Measurements from ENCODE around the gene CAMK2D.

The CAMK2D gene

DNA sequence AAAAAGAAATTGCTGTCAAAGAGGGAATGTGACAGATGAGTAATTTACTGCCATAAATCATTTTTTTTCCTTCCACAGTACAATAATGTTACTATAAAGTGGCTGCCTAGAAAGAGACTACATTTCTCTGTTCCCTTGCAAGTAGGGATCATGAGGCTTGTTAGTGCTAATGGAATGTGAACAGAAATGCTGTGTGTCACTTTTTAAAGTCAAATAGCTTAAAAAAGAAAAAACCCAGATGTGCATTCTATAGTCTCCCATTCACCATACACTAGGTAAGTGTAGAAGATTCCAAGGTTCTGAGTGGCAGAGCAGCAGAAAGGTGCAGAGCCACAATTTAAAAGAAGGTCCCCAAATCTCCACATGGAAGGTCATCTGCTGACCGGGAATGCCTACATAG lies 328.4 kb downstream of the CAMK2D start:
- Histone ChIP-seq H3K27ac (ENCODE audit: low read depth, low read length) (no peak overlapping the region), H3K27me3 (ENCODE audit: control insufficient read depth, insufficient read depth, low read length) (no peaks in the 10 kb centered on the region)

DNA sequence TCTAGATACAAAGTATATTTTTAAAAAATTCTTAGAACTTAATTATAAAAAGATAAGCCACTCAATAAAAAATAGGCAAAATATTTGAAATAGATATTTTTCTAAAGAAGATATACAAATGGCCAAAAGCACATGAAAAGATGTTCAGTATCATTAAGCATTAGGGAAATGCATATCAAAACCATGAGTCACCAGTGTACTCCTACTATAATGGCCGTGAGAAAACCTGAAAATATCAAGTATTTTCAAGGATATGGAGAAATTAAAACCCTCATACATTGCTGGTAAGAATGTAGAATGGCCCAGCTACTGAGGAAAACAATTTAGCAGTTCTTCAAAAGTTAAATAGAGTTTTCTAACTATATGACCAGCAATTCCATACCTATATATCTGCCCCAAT lies 337.9 kb downstream of the CAMK2D start:
- no peaks in the 10 kb centered on the region for H3K36me3 ChIP-seq (ENCODE audit: control insufficient read depth, insufficient read depth, low read length)
- no peak overlapping the region for H3K4me3 ChIP-seq (ENCODE audit: low read depth, low read length)
- H3K9me3 ChIP-seq (ENCODE audit: control insufficient read depth, insufficient read depth, low read length), result peaks cover 2% of the 10 kb centered on the region; the same call in 1 of the 2 replicates
- no peaks in the 10 kb centered on the region for H3K27me3 ChIP-seq (ENCODE audit: control insufficient read depth, insufficient read depth, low read length)
- no peak overlapping the region for H3K9ac ChIP-seq (ENCODE audit: low read depth, low read length)
- no peak overlapping the region for H3K27ac ChIP-seq (ENCODE audit: low read depth, low read length)
- no peaks in the 10 kb centered on the region for H3K4me1 ChIP-seq (ENCODE audit: control insufficient read depth, insufficient read depth, low read length)

More for the DNA sequence above, 328.4 kb downstream of the CAMK2D start:
- Histone ChIP-seq H3K4me1 (ENCODE audit: control insufficient read depth, insufficient read depth, low read length) (peaks cover 9% of the 10 kb centered on the region), H3K9me3 (ENCODE audit: control insufficient read depth, insufficient read depth, low read length) (peaks cover 8% of the 10 kb centered on the region), H3K9ac (ENCODE audit: low read depth, low read length) (no peak overlapping the region), H3K4me3 (ENCODE audit: low read depth, low read length) (no peak overlapping the region), H3K36me3 (ENCODE audit: control insufficient read depth, insufficient read depth, low read length) (no peaks in the 10 kb centered on the region)

DNA sequence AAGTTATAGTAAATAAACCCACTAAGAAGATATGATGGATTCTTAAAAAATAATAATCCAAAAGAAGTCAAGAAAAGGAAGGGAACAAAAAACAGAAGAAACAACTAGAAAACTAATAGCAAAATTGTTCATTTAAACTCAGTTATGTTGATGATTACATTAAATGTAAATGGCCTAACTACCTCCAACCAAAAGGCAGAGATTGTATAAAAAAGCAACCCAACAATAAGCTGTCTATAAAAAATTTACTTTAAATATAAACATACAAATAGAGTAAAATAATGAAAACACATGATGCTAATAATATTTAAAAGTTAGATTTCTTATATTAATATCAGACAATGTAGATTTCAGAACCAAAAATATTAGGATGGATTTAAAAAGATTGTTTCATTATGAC lies 340.6 kb downstream of the CAMK2D start:
- peaks cover 2% of the 10 kb centered on the region; the same call in 1 of the 2 replicates for H3K9me3 ChIP-seq (ENCODE audit: control insufficient read depth, insufficient read depth, low read length)
- H3K27me3 ChIP-seq (ENCODE audit: control insufficient read depth, insufficient read depth, low read length), result no peaks in the 10 kb centered on the region
- no peak overlapping the region for H3K9ac ChIP-seq (ENCODE audit: low read depth, low read length)
- H3K4me1 ChIP-seq (ENCODE audit: control insufficient read depth, insufficient read depth, low read length), result no peaks in the 10 kb centered on the region
- H3K4me3 ChIP-seq (ENCODE audit: low read depth, low read length), result no peak overlapping the region
- no peak overlapping the region for H3K27ac ChIP-seq (ENCODE audit: low read depth, low read length)
- no peaks in the 10 kb centered on the region for H3K36me3 ChIP-seq (ENCODE audit: control insufficient read depth, insufficient read depth, low read length)

DNA sequence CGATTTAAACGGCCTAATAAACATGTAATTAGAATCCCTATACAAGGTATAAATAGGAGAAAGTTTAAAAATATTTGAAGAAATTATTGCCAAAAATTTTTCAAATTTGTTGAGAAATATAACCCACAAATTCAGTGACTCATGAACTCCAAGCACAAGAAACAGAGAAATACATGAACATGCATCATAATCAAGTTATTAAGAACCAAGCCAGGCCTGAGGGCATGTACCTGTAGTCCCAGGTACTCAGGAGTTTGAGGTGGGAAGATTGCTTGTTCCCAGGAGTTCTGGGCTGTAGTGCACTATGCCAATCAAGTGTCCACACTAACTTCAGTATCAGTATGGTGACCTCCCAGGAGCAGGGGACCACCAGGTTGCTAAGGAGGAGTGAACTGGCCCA lies 341.9 kb downstream of the CAMK2D start:
- H3K27ac ChIP-seq (ENCODE audit: low read depth, low read length), result no peak overlapping the region
- H3K4me1 ChIP-seq (ENCODE audit: control insufficient read depth, insufficient read depth, low read length), result no peaks in the 10 kb centered on the region
- H3K9me3 ChIP-seq (ENCODE audit: control insufficient read depth, insufficient read depth, low read length), result peaks cover 2% of the 10 kb centered on the region; the same call in 1 of the 2 replicates
- no peaks in the 10 kb centered on the region for H3K36me3 ChIP-seq (ENCODE audit: control insufficient read depth, insufficient read depth, low read length)
- H3K27me3 ChIP-seq (ENCODE audit: control insufficient read depth, insufficient read depth, low read length), result no peaks in the 10 kb centered on the region
- no peak overlapping the region for H3K9ac ChIP-seq (ENCODE audit: low read depth, low read length)
- no peak overlapping the region for H3K4me3 ChIP-seq (ENCODE audit: low read depth, low read length)

DNA sequence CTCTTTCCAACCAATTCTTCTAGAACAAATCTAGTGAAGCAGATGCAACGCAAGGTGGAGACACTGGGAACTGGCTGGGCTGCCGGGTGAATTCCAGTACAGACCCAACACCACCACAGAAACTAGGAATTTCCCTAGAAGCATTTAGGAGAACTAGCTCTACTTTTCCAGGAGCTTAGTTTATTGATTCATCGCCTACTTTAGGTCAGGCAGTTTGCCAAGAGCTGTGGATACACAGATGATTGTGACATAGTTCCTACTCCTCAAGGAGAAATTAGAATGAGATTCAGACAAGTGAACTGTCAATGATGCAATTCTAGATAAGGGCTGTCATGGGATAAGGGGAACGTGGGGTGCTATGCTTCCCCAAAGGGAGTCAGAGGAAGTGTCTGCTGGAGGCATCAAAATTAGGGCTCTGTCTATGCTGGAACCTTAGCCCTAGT lies 350.0 kb downstream of the CAMK2D start:
- no peaks in the 10 kb centered on the region for H3K27me3 ChIP-seq (ENCODE audit: control insufficient read depth, insufficient read depth, low read length)
- H3K27ac ChIP-seq (ENCODE audit: low read depth, low read length), result no peak overlapping the region
- H3K4me3 ChIP-seq (ENCODE audit: low read depth, low read length), result no peak overlapping the region
- H3K4me1 ChIP-seq (ENCODE audit: control insufficient read depth, insufficient read depth, low read length), result no peaks in the 10 kb centered on the region
- no peaks in the 10 kb centered on the region for H3K36me3 ChIP-seq (ENCODE audit: control insufficient read depth, insufficient read depth, low read length)
- no peak overlapping the region for H3K9ac ChIP-seq (ENCODE audit: low read depth, low read length)
- H3K9me3 ChIP-seq (ENCODE audit: control insufficient read depth, insufficient read depth, low read length), result no peaks in the 10 kb centered on the region

DNA sequence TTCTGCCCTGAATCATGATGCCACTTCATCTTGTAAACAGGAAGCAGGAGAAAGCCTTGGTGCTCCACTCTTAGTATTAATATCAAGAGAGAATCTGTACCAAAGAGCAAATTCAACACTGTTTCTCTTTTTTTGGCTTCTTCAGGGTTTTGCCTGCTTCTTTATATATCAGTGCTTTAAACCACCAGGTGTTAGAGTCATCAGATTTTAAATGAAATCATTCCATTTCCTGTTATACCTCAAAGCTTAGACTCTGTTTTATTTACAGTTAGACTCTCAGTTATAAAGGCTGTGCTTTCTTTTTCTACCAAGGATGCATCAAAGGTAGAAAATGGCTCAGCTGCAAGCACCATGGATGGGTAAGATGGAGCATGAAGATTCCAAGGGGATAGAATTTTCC lies 350.9 kb downstream of the CAMK2D start:
- Histone ChIP-seq H3K36me3 (ENCODE audit: control insufficient read depth, insufficient read depth, low read length) (no peaks in the 10 kb centered on the region), H3K9me3 (ENCODE audit: control insufficient read depth, insufficient read depth, low read length) (no peaks in the 10 kb centered on the region)

DNA sequence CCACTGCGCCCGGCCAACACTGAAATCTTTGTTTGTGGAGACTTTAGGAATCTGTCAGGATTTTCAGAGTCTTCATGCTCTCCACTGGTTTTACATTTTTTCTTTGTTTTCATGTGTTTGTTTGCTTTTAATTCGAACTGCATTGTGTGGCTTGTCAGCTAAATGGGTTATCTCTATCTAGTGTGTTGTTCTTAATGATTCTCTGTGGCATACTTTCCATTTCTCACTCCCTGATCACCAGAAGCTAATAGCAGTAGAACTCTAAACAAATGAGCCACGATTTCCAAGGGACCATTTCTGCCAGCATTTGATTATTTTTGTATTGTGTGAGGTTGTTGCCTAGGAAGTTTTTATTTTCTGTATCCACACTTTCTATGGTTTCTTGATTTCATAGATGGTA lies 352.4 kb downstream of the CAMK2D start:
- Histone ChIP-seq H3K27me3 (ENCODE audit: control insufficient read depth, insufficient read depth, low read length) (no peaks in the 10 kb centered on the region), H3K36me3 (ENCODE audit: control insufficient read depth, insufficient read depth, low read length) (no peaks in the 10 kb centered on the region), H3K27ac (ENCODE audit: low read depth, low read length) (no peak overlapping the region), H3K9me3 (ENCODE audit: control insufficient read depth, insufficient read depth, low read length) (no peaks in the 10 kb centered on the region), H3K4me1 (ENCODE audit: control insufficient read depth, insufficient read depth, low read length) (no peaks in the 10 kb centered on the region), H3K9ac (ENCODE audit: low read depth, low read length) (no peak overlapping the region), H3K4me3 (ENCODE audit: low read depth, low read length) (no peak overlapping the region)

More for the DNA sequence above, 350.9 kb downstream of the CAMK2D start:
- Histone ChIP-seq H3K4me3 (ENCODE audit: low read depth, low read length) (no peak overlapping the region), H3K27me3 (ENCODE audit: control insufficient read depth, insufficient read depth, low read length) (no peaks in the 10 kb centered on the region), H3K4me1 (ENCODE audit: control insufficient read depth, insufficient read depth, low read length) (no peaks in the 10 kb centered on the region), H3K9ac (ENCODE audit: low read depth, low read length) (no peak overlapping the region), H3K27ac (ENCODE audit: low read depth, low read length) (no peak overlapping the region)

DNA sequence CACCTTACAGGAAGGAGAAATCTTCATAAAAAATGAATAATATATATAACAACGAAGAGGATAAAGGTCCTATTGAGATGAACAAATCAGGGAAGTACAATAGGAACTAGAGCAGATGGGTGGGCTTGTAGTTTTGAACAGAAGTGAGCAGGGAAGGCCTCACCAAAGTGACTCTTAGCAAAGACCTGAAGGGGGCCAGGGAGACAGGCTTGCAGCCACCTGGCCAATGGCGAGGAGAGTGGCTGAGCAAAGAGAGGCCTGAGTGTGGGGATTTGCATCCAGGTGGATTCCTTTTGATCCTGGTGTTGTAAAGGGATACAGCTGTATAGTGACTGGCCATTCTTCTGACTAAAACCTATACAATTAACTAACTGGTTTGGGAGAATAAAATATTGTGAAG lies 354.1 kb downstream of the CAMK2D start:
- no peak overlapping the region for H3K4me3 ChIP-seq (ENCODE audit: low read depth, low read length)
- H3K9me3 ChIP-seq (ENCODE audit: control insufficient read depth, insufficient read depth, low read length), result no peaks in the 10 kb centered on the region
- H3K36me3 ChIP-seq (ENCODE audit: control insufficient read depth, insufficient read depth, low read length), result no peaks in the 10 kb centered on the region
- H3K9ac ChIP-seq (ENCODE audit: low read depth, low read length), result no peak overlapping the region
- no peaks in the 10 kb centered on the region for H3K27me3 ChIP-seq (ENCODE audit: control insufficient read depth, insufficient read depth, low read length)
- H3K27ac ChIP-seq (ENCODE audit: low read depth, low read length), result no peak overlapping the region
- H3K4me1 ChIP-seq (ENCODE audit: control insufficient read depth, insufficient read depth, low read length), result no peaks in the 10 kb centered on the region

DNA sequence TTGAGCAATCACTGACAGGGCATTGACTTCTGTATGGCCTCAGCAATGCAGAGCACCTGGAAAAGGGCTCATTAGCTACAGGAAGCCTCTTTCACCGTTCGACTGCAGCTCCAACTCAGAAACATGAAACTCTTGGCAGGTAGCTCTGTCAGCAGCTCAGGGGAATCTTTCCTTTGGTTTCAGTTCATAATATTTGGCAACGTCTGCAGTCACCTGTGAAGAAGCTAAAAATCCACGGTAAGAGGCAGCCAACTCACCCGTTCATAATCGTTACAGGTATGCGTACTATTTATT lies 354.9 kb downstream of the CAMK2D start:
- H3K9ac ChIP-seq (ENCODE audit: low read depth, low read length), result no peak overlapping the region
- H3K4me3 ChIP-seq (ENCODE audit: low read depth, low read length), result no peak overlapping the region
- H3K4me1 ChIP-seq (ENCODE audit: control insufficient read depth, insufficient read depth, low read length), result no peaks in the 10 kb centered on the region
- H3K36me3 ChIP-seq (ENCODE audit: control insufficient read depth, insufficient read depth, low read length), result no peaks in the 10 kb centered on the region
- no peak overlapping the region for H3K27ac ChIP-seq (ENCODE audit: low read depth, low read length)
- no peaks in the 10 kb centered on the region for H3K27me3 ChIP-seq (ENCODE audit: control insufficient read depth, insufficient read depth, low read length)
- H3K9me3 ChIP-seq (ENCODE audit: control insufficient read depth, insufficient read depth, low read length), result no peaks in the 10 kb centered on the region

DNA sequence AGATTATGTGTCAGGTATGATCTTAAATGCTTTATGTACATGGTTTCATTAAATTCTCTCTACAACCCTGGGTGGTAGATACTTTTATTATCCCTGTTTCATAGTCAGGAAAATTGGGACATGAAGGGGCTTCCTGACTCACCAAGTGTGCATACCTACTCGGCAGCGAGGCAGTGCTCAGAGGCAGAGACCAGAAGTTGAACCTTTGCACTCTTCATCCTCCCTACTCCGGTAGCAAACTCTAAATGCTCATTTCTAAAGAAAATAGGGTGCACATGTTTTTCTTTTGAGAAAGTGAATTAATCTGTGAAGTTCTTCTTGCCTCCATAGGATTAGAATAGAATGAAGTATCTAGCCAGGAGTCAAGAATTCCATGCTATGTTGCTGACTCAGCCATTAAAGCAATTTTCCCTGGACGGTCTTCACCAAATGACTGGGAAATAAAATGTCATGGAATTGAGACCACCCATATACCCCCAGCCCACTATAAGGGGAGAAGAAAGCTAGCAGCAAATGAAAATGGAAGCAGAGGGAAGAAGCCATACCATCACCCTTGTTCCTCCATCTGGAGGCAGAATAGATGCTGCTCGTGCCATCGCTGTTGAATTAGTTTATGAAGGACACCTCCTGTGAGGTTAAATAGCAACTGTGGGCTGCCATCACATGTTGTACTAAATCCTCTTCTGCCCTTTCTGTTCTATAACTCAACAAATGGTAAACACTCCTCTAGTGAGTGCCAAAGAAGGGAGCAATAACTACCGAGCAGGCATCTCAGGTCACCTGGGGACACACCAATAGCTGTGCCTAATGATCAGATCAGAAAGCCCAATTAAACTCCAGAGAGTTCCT lies 355.4 kb downstream of the CAMK2D start:
- Histone ChIP-seq H3K27me3 (ENCODE audit: control insufficient read depth, insufficient read depth, low read length) (no peaks in the 10 kb centered on the region), H3K27ac (ENCODE audit: low read depth, low read length) (no peak overlapping the region), H3K9ac (ENCODE audit: low read depth, low read length) (no peak overlapping the region), H3K4me1 (ENCODE audit: control insufficient read depth, insufficient read depth, low read length) (no peaks in the 10 kb centered on the region), H3K36me3 (ENCODE audit: control insufficient read depth, insufficient read depth, low read length) (no peaks in the 10 kb centered on the region), H3K4me3 (ENCODE audit: low read depth, low read length) (no peak overlapping the region), H3K9me3 (ENCODE audit: control insufficient read depth, insufficient read depth, low read length) (no peaks in the 10 kb centered on the region)

DNA sequence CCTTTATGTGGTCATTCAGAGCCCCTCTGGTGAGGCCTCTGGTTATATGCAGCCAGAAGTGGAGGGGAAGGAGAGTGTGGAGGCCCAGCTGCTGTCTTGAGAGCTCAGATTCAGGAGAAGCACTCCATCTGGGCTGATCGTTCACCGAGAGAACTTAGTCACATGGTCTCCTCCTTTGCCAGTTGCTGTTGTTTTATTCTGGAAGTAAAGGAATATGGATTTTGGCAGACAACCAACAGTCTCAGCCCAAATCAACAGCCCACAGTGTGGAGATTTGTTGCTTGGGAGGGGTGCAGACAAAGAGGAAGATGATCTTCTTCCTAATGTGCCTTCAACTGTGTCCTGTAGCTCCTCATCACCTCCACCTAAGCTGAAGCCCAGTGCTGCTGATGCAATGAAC lies 356.7 kb downstream of the CAMK2D start:
- Histone ChIP-seq H3K27ac (ENCODE audit: low read depth, low read length) (no peak overlapping the region), H3K9me3 (ENCODE audit: control insufficient read depth, insufficient read depth, low read length) (no peaks in the 10 kb centered on the region), H3K4me1 (ENCODE audit: control insufficient read depth, insufficient read depth, low read length) (no peaks in the 10 kb centered on the region), H3K9ac (ENCODE audit: low read depth, low read length) (no peak overlapping the region), H3K36me3 (ENCODE audit: control insufficient read depth, insufficient read depth, low read length) (no peaks in the 10 kb centered on the region), H3K27me3 (ENCODE audit: control insufficient read depth, insufficient read depth, low read length) (no peaks in the 10 kb centered on the region), H3K4me3 (ENCODE audit: low read depth, low read length) (no peak overlapping the region)
